ENCODE data around the gene DCTN3.
A peak's percentile ranks its signal among the peaks of the same experiment; 100 is the strongest.

The DCTN3 gene

DNA sequence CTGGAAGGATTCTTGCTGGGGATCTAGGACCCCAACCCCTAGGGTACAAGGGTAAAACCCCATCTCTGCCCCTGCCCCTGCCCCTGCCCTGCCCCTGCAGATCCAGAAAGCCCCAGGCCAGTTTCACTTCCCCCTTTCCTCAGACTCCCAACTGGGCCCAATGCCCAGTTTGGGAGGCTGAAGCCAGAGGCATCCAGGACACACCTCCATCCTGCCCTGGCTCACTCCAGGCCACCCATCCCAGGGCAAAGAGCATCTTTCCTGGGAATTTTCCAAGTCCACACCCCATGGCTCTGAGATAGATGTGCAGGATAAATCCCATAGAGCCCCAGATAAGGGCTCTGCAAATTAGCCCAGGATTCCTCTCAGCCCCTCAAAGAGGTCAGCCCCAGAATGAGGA is 48.2 kb downstream of the DCTN3 start:
- DNase-seq, result peak; percentile 59 to 80 (median 61)

DNA sequence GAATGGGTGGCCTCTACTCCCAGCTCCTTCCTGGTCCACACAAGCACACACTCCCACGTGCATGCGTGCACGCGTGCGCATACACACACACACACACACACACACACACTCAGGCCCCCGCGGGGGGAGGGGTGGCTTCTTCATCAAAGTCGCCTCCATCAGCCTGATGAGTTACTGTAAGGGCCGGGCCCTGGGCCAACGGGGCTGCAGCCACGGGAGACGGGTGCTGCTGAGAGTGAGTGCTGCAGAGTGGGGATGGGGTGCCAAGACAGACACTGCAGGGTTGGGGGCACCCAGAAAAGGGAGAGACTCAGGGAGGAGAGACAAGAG is 48.8 kb downstream of the DCTN3 start:
- DNase-seq, result no peak

DNA sequence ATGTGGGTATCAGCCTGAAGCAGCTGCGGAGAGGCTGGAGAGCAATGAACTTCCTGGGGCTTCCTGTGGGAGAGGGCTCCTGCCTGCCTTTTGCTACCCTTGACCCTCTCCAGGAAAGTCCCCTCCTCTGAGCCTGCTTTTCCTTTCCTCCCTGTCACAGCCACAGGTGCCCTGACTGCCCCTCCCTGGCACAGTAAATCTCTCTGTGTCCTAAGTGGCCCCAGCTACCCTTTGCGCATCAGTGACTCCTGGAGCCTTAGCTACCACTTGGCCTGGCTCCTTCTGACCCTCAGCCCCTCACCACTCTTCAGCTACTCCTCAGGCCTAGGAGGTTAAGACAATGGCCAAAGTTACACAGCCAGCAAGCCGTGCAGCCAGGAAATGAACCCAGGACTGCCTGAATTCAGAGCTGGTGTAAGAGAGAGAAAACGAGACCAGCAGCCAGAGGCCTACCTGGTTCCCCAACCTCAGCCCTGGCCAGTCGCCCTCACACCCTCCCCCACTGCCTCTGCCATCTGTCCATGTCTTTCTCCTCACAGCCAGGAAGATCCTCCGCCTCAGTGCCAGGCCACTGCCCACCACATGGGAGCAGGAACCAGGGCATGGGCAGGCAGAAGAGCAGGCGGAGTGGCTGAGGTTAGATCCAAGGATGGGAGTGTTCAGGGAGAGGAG is 49.4 kb downstream of the DCTN3 start:
- no peak for DNase-seq

DNA sequence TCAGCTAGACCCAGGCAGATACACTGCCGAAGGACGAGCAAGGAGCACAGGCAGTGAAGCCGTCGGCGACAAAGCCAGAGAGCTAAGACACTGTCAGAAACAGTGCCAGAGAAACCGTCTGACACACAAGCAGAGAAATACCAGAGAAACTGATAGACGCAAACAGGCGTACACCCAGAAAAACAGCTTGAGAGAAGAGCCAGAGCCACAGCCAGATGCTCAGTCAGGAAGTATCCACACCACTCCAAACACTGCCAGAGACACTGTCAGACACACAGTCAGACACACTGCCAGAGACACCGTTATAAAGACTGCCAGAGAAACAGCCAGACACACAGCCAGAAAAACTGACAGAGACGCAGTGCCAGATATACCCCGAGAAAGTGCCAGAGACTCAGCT is 49.9 kb downstream of the DCTN3 start:
- no peak for DNase-seq

DNA sequence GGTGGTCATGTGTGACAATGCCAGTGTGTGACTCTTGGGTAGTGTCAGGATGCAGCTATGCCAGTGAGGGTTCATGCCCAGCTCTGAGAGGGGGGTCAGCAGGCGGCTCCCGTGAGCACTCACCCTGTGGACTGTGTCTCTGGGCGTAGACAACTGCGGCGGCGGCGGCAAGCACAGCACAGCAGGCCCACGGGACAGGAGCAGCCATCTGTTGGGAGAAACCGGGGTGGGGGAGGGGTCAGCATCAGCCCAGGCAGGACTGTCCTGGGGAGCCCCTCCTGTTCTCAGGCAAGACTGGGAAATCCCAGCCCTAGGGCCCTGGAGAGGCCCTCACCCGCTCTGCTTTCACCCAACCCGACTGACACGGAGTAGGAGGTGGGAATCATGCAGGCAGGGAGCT is 51.5 kb downstream of the DCTN3 start:
- no peak for DNase-seq

DNA sequence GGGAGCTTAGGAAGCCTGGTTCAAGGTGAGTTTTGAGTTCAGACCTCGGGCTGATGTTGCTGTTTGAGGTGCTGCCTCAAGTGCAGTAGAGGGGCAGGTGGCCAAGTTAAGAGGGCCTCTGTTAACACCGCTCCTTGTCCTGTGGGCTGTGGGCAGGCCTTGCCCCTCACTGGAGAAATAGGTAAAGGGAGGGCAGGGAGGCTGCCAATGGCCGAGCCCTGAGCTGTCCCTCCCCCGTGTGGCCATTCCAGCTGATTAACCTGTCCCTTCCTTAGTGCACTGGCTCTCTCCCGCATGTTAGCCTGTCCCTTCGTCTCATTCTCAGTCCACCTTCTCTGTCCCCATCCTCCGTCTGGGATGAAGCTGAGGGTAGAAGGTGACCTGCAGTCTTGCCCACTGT is 52.2 kb downstream of the DCTN3 start:
- no peak for DNase-seq

DNA sequence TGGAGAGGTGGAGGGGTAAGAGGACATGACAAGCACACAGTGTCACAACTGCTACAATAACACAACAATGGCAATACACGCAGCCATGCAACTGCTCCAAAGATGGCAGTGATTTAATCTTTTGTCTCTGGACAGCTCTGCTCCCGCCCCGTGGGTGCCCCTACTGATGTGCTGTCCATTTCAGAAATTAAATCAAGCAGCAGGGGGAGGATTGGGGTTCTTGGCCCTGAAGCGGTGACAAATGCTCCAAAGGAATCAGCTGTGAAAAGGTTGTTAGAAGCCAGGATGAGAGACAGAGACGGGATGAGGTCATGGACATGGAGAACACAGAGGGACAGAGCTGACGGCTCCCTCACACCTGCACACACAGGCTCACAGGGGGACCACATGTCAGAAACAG is 53.3 kb downstream of the DCTN3 start:
- no peak for DNase-seq

DNA sequence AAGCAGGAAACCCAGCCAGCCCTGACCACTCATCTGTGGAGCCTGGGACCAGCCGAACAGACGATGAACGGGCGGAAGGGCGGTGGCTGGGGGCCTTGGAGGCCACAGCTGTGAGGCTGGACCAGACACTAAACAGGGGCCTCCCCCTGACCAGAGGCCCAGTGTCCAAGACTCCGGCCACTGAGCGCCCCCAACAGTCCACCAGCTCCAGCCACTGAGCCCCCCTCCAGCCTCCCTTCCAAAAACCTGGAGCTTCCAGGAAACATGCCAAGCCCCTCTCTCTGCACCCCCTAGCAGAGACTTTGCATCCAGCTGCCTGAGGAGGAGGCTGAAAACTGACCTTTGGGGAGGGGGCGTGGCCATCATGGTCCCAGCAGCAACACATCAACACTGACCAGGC is 54.0 kb downstream of the DCTN3 start:
- DNase-seq, result no peak

DNA sequence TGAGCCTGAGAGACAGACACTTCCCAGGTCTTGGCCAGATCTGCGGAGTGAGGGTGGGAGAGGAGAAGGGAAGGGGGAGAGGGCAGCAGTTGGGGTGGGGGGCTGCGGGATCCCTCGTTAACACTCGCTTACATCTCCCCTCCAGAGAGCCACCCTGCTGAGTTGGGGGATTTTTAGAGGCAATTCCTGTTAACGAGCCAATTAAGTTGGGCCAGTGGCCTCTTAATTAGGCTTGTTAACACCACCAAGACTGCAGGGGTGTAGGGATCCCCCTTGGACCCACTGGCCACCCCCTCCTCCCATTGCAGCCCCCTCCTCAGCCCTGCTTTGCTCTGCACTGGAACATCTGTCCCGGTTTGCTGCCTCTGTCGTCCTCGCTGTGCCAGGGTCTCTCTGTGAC is 54.4 kb downstream of the DCTN3 start:
- no peak for DNase-seq

DNA sequence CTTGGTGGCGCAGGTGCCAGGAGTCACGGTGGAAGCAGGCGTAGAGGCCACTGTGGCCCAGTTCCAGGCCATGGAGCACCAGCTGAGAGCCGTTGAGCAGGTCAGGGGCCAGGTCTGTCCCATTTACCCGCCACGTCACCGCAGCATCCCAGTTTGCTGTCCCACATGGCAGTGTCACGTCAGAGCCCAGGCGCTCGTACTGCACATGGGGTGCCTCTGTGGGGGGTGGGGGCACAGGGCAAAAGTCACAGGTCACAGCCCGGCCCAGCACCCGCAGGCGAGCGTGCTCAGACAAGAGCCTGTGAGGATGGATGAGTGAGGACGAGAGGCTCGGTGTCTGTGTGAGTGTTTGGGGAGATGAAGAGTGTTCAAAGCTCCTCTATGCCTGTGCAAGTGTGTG is 55.7 kb downstream of the DCTN3 start:
- no peak for DNase-seq

All from suppressor macrophage treated with lipopolysaccharide for 1 hour (primary cell).